H4 (cell line): Measurements from ENCODE around the gene KIF12. TPM values are rescaled to one million over a fixed set of nuclear protein-coding genes. Genes with fewer than 3 reads are reported as not detected.
A peak's percentile ranks its signal among the peaks of the same experiment; 100 is the strongest.
"Not testable (repeated sequence)": the region's sequence is repeated elsewhere in the genome, so short reads cannot be mapped to it uniquely, and the experiment has no call there.

Source experiments
- DNase-seq: peaks from one replicate; pipeline ENCODE4 v3.0.0-alpha.2; 2015; ENCODE audit warnings: low spot score
- total RNA-seq: library from RNA; depleted of rRNA; stranded (reverse); fragments of >200 nt; shearing (Covaris generic); gene quantifications from 2 replicates; pipeline ENCODE4 v1.2.3, GENCODE V29; 2014

Gene KIF12
- total RNA-seq, 1 experiment from 2014 or later, result not detected

DNA sequence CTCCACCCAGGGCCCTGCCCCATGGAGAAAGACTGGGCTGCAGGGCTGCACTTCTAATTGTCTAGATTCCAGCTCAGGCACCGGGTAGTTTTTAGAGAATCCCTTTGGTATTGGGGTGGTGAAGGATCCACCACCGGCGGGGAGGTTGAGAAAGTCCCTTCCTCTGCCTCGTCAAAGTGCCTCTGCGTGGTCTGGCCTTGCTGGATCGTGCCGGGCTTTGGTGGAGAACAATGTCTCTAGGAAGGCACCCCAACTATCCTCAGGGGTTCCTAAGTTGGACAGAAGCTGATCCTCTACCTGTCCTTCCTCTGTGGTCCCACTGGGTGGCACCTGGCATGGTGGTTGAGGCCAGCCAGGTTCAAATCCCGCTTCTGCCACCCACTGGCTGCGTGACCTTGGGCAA lies 13.7 kb downstream of the KIF12 start:
- DNase-seq, result no peak

DNA sequence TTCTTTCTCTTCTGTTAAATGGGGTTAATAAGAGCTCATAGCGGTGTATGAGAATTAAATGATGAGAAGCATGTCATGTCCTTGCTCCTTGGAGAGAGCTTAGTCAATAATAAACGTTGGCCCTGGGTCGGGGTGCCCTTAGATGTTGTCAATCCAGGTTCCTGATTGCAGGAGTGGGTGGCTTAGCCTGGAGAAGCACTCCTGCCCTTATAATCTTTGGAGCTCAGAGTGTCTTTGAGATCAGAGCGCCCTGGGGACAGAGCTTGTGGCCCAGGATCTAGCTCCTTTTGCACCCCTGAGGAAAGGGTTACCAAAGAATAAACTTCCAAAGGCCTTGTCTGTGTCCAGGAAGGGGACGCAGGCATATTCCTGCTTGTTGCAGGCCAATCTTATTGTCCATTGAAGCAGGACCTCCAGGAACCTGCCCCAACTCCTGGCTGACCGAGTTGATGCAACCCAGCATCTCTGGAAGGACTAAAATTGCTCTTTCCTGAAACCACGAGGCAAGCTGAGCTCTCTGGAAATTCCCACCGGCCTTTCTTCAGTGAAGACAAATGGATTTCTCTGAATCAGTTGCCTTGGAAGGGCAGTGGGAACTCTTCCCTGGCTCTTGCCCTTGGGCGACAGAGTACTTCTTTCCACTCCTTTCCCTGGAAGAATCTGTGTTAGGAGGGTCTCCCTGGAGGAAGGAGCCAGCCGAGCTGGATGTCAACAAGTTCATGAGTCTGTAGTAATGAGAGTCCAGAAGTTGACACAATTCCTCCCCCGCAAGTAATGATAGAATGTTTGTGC lies 14.6 kb downstream of the KIF12 start:
- DNase-seq, result no peak

DNA sequence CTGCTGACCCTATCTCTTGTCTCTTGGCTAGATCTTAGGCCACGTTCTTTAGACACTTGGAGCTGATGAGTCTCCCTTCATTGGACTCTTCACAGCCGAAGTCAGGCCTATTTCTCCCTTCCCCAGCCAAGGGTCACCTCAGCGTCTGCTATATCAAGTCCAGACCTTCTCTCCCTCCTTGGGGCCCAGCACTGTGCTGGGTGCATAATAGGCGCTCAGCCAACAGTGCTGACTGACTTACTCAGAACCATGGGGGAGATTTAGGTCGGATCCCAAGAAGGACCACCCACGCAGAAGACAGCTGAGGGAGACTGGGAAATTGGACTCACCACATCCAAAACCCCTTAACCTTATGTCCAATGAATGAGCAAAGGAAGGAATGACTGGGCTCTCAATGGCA lies 15.4 kb downstream of the KIF12 start:
- no peak for DNase-seq

DNA sequence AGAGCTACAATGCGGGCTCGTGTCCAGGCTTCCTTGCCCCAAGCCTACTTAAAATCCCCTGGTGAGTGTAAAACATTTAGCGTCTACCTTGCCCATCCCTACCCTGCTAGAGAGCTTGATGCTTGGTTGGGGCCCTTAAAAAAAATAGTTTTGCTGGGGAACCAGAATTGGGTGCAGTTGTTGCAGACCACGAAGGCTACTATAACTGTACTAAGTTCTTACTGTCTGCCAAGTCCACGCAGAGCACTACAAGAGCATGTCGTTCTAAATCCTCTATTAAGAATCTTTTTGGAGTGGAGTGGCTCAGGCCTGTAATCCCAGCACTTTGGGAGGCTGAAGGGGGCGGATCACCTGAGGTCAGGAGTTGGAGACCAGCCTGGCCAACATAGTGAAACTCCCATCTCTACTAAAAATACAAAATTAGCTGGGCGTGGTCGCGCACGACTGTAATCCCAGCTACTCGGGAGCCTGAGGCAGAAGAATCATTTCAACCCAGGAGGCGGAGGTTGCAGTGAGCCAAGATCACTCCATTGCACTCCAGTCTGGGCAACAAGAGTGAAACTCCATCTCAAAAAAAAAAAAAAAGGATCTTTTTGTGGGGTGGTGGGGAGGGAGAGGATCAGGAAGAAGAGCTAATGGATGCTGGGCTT lies 16.2 kb downstream of the KIF12 start:
- DNase-seq, result not testable (repeated sequence)

DNA sequence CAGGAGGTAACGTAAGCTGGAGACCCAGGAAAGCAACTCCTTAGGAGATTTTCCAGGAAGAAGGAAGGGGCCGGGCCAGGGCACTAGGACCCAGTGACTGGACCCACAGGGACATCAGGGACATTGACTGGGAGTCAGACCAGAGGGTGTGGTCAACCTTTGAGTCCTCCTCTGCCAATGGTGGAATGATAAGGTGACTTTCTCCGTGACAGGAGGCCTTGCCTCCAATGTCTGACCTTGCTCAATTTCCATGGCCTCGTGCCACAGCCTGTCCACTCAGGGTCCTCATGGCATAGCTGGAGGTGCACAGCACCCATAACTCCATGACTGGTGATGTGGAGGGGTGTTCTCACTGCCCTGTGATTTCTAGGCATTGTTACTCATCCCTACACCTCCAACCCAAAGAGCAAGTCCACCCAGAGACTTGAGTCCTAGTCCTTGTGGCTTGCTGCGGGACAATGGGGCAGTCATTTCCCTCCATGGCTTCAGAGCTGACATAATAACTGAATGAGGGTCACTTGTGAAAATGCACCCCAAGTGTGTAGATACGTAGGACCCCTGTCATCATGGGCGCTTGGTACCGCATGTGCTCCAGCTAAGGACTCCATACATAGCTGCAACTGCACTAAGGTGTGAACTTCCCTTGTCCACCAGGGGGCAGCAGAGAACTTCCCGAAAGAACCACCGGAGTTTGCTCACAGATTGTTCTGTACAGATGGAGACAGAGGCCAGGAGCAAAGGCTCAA lies 16.9 kb downstream of the KIF12 start:
- peak; percentile 81 for DNase-seq

DNA sequence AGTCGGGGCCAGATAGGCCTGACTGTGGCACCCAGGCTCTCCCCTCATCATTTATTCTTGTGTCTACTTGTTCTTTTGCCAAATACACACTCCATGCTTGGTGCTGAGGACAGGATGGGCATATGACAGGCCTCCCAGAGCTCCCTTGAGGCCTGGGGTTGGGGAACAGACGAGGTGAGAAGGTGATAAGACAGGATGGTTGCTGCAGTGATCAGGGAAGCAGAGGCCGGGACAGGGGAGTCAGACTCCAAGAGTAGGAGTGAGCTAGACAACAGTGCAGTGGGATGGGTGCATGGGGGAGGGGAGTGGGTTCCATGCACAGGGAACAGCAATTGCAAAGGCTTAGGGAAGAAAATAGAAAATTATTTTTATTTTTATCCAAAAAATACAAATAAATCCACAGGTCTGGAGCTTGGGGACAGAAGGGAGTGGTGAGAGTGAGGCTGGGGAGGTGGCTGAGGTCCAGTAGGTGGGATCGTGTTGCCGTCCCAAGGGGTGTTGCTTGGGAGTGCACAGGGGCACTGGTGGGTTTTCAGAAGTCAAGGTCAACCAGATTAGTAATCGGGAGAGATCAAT lies 17.6 kb downstream of the KIF12 start:
- no peak for DNase-seq

DNA sequence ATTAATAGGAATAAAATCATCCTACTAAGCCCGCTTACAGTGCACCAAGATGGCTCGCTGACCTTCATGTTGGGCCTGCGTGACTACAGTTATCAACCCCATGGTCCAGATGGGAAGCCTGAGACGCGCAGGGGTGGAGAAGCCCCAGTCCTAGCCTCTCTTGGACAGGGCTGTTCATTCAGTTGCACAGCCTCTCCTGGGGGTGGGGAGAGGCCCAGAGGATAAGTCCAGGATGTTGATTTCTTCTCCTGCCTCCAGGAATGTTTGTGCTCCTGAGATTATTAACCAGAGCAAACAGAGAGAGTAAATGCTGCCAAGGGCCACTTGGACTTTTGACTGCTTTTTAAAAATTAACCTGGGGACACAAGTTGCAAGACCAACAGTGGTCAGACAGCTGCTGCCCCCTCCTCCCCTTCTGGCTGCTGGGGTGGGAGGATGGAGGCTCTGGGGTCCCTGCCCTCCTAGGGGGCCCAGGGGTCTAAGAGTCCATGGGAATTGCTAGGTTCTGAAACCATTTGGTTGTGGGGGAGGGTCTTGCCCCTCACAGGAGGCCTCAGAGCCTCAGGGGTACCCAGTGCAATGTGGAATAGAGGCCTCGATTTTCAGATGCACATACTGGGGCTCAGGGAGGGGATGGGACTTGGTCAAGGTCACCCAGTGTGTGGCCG lies 18.2 kb downstream of the KIF12 start:
- DNase-seq, result no peak

DNA sequence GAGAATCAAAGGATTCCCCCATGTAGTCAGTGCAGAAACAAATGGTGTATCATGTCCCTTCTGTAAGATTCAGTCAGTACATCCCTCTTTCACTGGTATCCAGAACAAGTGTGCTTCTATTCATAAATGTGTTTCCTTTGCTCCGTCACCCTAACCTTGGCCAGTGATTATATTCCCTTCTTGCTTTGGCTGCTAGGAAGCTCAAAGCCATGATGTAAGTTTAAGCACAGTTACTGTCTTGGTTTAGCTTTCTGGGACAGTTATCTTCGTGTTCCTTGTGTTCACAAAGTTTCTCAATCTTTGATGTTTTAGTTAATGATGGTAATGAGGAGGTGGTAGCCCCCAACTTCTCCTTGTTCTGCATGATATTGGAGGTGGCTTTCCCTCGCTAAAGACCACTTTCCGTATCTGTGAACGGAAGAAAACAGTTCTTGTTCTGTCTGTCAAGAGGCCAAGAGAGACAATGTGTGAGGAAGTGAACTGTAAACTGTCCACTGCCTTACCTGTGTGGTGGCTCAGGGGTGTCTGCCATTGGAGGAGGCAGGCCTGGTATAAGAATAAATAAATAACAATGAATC lies 18.8 kb downstream of the KIF12 start:
- no peak for DNase-seq

DNA sequence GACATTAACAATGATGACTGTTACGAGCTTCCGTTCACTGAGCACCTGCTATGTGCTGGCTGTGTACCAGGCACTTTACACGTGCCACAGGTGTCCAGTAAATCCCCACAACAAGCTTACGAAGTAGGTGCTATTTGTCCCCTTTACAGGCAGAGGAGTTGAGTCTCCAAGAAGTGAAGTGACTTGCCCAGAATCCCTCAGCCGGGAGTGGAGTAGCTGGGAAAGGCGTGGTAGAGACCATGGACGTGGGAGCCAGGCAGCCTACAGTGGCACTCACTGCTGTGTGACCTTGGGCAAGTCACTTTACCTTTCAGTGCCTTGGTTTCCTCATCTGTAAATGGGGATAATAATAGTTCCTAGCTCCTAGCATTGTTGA lies 20.3 kb downstream of the KIF12 start:
- DNase-seq, result no peak

DNA sequence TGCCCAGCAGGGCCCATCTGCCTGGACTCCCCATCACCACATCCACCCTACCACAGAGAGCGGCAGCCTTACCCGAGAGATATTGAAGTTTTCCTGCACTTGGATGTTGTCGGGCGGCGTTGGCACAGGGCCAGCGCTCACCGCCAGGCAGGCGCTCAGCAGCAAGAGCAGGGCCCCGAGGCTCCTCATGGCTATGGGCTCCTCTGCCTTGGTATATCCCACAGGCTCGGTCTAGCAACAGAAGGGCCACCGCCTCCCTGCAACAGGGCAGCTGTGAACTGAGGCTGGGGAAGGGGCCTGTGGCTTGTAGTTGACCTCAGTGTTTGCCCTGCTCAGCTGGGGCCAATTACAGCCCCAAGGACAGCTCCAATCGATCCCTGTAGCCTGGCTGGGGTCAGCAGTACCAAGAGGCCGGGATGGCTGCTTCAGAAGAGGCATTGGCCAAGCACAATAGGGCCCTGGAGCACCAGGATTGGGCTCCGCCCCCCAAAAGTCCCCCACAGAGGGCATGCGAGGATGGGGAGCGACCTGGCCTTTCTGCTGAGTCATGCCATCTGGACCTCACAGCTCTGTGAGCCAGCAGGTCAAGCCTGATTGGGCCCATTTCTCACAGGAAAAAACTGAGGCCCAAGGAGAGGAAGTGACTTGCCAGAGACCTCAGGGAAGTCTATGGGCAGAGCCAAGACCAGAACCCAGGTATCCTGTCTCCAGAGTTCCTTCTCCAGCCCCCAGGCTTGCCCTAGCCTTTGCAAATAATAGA lies 20.9 kb downstream of the KIF12 start, which contains the start of gene AMBP:
AMBP (minus strand) TSS at position 280 of the 760 bp plus-strand sequence; CDS start at position 189, 91 bp downstream.
- DNase-seq, result no peak

DNA sequence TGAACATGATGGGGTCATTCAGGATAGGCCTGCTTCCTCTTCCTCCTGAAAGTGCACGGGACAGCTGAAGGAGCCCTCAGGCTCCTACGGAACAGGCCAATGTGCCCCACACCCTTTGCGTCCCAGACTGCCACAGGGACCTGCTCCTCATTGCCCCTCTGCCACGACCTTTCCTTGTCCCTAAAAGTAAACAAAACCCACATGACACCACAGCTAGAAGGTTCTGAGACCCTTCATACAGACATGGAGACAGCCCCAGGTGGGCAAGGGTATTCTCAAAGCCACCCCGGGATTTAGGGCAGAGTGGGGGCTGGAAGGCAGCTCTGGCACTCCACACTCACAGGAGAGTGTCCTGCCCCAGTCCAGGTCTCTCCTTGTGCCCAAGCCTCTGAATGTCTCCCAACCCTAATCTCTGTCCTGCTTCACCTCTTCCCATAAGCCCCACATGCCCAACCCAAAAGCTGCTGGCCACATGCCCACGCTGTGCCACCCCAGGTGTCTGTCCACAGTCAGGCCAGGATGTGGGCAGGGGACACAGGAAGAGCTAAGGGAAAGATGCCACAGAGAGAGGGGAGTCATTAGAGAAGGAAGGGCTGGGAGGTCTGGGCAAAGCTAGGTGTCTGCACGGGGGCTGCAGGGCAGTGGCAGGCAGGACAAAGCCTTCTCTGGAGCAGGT lies 21.8 kb downstream of the KIF12 start:
- DNase-seq, result no peak

DNA sequence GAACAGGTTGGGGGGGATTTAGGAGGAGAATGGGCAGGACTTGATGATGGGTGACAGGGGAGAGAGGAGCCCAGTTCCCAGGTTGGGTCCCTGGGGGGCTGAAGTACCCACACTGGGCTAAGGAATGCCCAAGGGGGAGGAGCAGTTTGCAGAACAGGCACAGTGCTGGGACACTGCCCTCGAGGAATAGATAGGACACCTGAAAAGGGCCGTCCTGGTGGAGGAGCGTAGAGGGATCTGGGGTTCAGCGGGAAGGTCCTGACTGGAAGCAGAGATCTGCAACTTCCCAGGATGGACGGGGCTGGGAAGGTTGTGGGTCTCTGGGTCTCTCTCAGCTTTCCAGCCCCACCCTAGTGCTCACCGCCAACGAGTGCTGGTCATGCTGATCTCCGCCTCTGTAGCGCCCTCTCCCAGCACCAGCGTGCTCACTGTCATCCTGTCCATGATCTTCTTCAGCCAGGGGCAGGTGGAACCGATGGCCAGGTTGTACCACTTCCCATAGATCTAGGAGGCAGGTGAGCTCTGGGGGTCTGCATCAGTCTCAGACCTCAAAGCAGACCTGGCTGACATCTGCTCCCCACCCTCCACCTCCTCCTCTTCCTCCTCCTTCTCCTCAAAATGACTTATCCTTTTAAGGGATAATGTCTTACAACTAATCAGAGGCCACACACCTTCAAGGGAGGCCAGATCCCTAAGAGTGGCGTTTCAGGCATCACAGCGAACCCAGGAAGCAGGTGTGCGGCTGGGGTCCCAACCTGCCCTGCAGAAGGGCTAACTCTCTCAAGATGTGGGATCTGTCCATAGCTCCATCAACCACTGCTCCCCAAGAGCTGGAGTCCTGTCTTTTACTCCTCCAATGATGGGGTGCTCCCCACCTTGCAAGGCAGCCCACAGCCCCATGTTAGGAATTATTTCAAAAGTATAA lies 22.6 kb downstream of the KIF12 start:
- no peak for DNase-seq

DNA sequence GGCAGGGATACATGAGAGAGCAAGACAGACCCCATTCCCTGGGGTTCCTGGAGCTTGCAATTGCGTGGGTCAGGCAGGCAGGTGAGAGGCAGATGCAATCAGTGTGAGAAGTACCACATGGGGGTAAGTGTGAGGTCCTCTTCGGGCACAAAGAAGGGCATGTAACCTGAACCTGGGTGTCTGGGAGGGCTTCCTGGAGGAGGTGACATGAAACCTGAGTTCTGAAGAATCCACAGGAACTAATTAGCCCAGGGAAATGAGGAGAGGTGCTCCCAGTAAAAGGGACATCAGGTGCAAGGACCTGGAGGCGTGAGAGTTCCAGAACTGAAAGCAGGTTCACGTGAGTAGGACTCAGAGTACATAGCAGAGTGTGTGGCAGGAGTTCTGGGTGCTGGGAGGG lies 23.5 kb downstream of the KIF12 start:
- no peak for DNase-seq

DNA sequence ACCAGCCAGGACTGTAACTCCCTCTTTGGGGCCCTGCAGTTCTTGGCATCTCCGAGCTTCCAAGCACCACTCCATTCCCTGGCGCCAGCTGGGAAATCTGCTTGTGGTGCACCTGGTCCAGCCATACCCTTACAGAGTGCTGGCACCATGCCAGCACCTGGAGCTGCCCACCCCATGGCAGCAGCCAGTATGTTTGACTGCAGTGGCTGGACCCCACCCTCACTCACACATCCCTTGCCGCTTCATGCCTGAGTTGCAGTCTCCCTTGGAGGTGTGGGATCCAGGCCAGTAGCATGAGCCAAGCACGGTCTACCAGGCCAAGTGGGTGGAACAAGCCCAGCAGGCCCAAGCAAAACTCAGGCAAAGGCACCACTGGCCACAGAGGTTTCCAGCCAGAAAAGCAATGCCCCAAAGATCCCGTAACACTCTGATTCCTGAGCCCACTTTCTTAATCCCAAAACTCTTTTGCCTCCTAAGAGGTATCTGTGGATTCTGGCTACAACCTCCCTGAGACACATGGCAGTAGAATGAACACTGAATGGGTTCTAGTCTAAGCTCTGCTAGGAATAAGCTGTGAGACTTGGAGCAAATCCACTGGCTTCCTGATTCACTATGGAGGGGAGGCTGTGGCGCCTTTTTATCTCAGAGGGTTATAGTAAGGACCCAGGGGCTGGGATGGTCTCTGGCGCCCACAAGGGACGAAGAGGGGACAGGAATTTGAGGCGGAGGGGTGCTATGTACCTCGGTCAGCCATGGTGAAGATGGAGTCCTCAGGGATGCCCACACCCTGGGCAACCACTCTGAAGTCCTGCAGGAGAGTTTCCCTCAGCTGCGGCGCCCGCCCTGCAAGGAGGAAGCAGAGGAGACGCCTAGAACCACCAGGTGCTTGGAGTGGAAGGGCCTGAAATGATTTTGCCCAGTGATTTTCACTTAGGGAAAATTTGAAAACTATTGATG lies 26.6 kb downstream of the KIF12 start:
- no peak for DNase-seq

DNA sequence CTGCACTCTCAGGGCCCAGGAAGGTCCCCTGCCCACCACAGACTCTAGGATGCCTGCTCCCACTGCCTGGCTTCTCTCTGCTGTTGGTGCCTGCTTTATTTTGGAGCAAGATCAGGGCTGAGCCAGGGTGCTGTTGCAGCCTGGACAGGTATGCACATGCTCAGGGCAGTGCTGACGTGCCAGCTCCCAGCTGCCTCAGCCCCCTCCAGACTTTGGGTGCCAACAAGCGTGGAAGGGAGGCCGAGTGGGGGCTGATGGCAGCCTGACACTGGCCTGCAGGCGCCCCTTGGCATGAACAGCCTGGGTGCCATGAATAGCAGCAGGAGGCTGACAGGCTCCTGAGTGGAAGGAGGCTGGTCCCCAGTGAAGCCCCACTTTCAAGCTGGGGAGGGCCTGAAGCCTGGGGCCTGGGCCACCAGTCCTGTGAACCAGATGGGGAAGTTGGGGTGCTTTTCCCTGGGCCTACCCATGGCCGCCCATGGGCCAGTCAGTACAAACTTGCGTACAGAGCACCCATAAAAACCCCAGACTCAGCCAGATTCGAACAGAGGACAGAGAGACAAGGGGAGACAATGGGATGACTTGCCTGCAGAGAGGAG lies 27.8 kb downstream of the KIF12 start:
- DNase-seq, result no peak

DNA sequence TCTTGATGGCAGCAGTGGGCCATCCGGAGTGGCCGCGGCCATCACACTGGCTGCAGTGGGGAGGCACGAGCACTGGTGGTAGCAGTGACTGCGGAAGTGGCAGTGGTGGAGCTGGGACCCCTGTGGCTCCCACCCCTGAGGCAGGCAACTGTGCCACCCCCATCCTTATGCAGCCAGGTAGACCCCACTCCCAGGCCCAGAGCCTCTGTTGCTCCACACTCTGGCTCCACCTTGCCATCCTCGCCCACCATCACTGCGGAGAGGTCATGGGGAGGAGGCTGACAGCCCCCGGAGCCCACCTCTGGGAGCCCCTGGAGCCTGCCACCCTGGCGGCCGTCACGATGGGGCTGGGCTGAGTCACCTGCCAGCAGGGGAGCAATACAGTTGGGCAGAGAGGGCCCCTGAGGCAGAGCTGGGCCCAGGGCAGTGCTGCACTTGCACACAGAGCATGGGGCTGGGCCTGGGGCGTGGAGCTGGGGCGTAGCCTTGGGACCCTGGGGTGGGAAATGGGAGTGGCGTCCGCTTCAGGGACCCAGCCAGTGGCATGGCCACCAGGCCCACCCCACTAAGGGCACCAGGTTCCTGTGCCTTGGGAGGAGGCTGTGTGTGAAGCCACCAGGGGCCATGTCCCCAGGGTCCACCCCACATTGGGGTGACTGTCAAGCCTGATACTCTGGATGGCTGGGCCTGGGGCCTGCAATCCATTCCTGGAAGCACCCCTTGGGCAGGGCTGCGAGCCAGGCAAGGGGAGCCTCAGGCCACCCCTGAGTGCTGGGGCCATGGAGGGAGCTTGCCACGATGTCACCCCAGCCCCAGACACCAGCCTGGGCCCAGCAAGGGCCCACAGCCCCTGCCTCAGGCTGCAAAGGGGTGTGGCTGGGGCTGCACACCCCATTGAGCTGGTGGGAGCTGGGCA lies 28.6 kb downstream of the KIF12 start:
- DNase-seq, result no peak
